Spleen (tissue), 11 donors: Measurements from ENCODE around the gene TTLL11. TPM values are rescaled to one million over a fixed set of nuclear protein-coding genes. Genes with fewer than 3 reads are reported as not detected.

Experiments used
- DNase-seq: peaks from one replicate; pipeline ENCODE4 v3.0.0-alpha.2; 2020
- H3K27ac ChIP-seq, 8 donors: fragments of 200-600 bp; sonication (generic) in 7 of 8; 1 replicate in 4 of 8; 2 replicates in 4 of 8; pipeline versions ENCODE4 v1.5.0 to v1.8.0; 2016 to 2021; ENCODE audit warnings: inconsistent platforms in 4 of 8, mild to moderate bottlenecking in 4 of 8, moderate library complexity in 1 of 8
- H3K27me3 ChIP-seq, 7 donors: fragments of 200-600 bp; sonication (generic) in 6 of 7; replicated peaks in 1 of 7; 1 replicate in 4 of 7; 2 replicates in 3 of 7; pipeline versions ENCODE4 v1.5.0 to v1.8.0; 2016 to 2021; ENCODE audit warnings: inconsistent platforms in 3 of 7, mild to moderate bottlenecking in 1 of 7
- H3K36me3 ChIP-seq, 6 donors: fragments of 200-600 bp; sonication (generic) in 5 of 6; 1 replicate in 4 of 6; 2 replicates in 2 of 6; pipeline versions ENCODE4 v1.5.0 to v1.8.0; 2016 to 2021; ENCODE audit warnings: inconsistent platforms in 2 of 6
- H3K4me1 ChIP-seq, 6 donors: fragments of 200-600 bp; sonication (generic) in 5 of 6; 1 replicate in 3 of 6; 2 replicates in 3 of 6; pipeline versions ENCODE4 v1.5.0 to v1.8.0; 2016 to 2021; ENCODE audit warnings: inconsistent platforms in 3 of 6
- H3K4me3 ChIP-seq, 8 donors: fragments of 200-600 bp; sonication (generic) in 7 of 8; 1 replicate in 4 of 8; 2 replicates in 4 of 8; pipeline versions ENCODE4 v1.5.0 to v1.8.0; 2016 to 2021; ENCODE audit warnings: inconsistent platforms in 4 of 8, mild to moderate bottlenecking in 4 of 8, moderate library complexity in 2 of 8
- H3K9me3 ChIP-seq, 8 donors: fragments of 200-600 bp; sonication (generic) in 7 of 8; 1 replicate in 4 of 8; 2 replicates in 4 of 8; pipeline versions ENCODE4 v1.5.0 to v1.8.0; 2016 to 2021; ENCODE audit warnings: inconsistent platforms in 4 of 8
- POLR2A ChIP-seq, 3 donors: fragments of 450-650 bp; IDR thresholded peaks; one replicate each; pipeline ENCODE4 v1.5.1; 2017; ENCODE audit warnings: antibody characterized with exemption in 3 of 3, mild to moderate bottlenecking in 1 of 3
- POLR2AphosphoS5 ChIP-seq, 3 donors: sonication (generic); formaldehyde crosslinking; IDR thresholded peaks; one replicate each; pipeline ENCODE4 v1.5.1; 2017; ENCODE audit warnings: antibody characterized with exemption in 3 of 3
- WGBS, 5 donors: extraction: QIAGEN DNeasy Blood & Tissue Kit in 3 of 5; methylation state at CpG; one replicate each; pipeline versions ENCODE4 v1.1.5 to v1.1.7; 2013 to 2018; 5-methylcytosine and 5-hydroxymethylcytosine counted together
- intact Hi-C: fragments of 100-400 bp; cut with DNase I; formaldehyde crosslinking; loops from one replicate; pipeline ENCODE4 v1.15.0; 2023; ENCODE audit warnings: low total_unique reads
- polyA plus RNA-seq, 3 donors: library from polyadenylated mRNA; stranded (reverse); fragments of 200-250 nt; gene quantifications; one replicate each; pipeline ENCODE4 v1.2.1, GENCODE V29; 2013
- total RNA-seq, 7 donors: library from RNA; depleted of rRNA in 3 of 7; stranded (reverse); fragments of >200 nt in 3 of 7; fragmentation: NEBNext Ultra II Directional in 4 of 7; extraction: Animal tissue kit (Norgen Biotek cat#: 25700) in 4 of 7; gene quantifications; one replicate each; pipeline versions ENCODE4 v1.1.0 to v1.2.1, GENCODE V29; 2016 to 2021
- TF ChIP-seq, protein P1 (sequence below), 11 experiments: fragments of 200-600 bp in 7 of 11; fragments of 450-650 bp in 4 of 11; sonication (generic) in 4 of 11; IDR thresholded peaks in 8 of 11; conservative IDR thresholded peaks in 3 of 11; 1 replicate in 7 of 11; 2 replicates in 4 of 11; pipeline versions ENCODE4 v1.4.0 to v1.8.0; 2016 to 2021; ENCODE audit warnings: antibody characterized with exemption in 11 of 11, inconsistent platforms in 4 of 11, mild to moderate bottlenecking in 1 of 11
- donor health status: healthy with polysubstance abuse.
- donor health status: DM: no; HTN: no; CAD: no; lungs with moderate emphysema.
- donor health status: DM: no; HTN: no; CAD: no.
- donor health status: Bipolar disorder and iron deficiency.
- donor health status: healthy.
- donor health status: DM: no; HTN: no; CAD: no.
- donor health status: DM: yes; HTN: yes; CAD: no.

TTLL11 gene
- total and polyA plus RNA-seq, 10 donors = 1.6 to 12.8 (median 7.3) TPM

- WGBS, 5 donors = 92 to 99% (median 96%) methylated on average over 4 of the region's 4 CpGs
Observed at GRCh38 chr9:122030357-122030756, 62.8 kb downstream of the TTLL11 start.

GRCh38 chr9:122029898-122030297 lies 63.2 kb downstream of the TTLL11 start:
- H3K36me3 ChIP-seq = peaks cover 0 to 26% (median 3%) of the 10 kb centered on the region in 6 donors
- no peaks in the 10 kb centered on the region for H3K27me3 ChIP-seq
- H3K4me1 ChIP-seq = peaks cover 0 to 16% (median 3%) of the 10 kb centered on the region in 6 donors
- WGBS, 5 donors = 91 to 96% (median 95%) methylated on average over 3 of the region's 3 CpGs
- no peak for DNase-seq
- peaks cover 0 to 8% (median 0%) of the 10 kb centered on the region in 8 donors for H3K9me3 ChIP-seq
- no peak overlapping the region for H3K27ac ChIP-seq
- intact Hi-C loops = no loop called here
- no peak overlapping the region for H3K4me3 ChIP-seq
- TF ChIP-seq POLR2AphosphoS5 (IDR thresholded peaks at IDR 0.05) (no peak), POLR2A (IDR thresholded peaks at IDR 0.05) (no peak)
- TF ChIP-seq, protein P1, sequence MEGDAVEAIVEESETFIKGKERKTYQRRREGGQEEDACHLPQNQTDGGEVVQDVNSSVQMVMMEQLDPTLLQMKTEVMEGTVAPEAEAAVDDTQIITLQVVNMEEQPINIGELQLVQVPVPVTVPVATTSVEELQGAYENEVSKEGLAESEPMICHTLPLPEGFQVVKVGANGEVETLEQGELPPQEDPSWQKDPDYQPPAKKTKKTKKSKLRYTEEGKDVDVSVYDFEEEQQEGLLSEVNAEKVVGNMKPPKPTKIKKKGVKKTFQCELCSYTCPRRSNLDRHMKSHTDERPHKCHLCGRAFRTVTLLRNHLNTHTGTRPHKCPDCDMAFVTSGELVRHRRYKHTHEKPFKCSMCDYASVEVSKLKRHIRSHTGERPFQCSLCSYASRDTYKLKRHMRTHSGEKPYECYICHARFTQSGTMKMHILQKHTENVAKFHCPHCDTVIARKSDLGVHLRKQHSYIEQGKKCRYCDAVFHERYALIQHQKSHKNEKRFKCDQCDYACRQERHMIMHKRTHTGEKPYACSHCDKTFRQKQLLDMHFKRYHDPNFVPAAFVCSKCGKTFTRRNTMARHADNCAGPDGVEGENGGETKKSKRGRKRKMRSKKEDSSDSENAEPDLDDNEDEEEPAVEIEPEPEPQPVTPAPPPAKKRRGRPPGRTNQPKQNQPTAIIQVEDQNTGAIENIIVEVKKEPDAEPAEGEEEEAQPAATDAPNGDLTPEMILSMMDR (IDR thresholded peaks at IDR 0.05 in 8 of 11, conservative IDR thresholded peaks at IDR 0.05 in 3 of 11) = no peak

More at GRCh38 chr9:122030357-122030756, 62.8 kb downstream of the TTLL11 start:
- DNase-seq = no peak
- Histone ChIP-seq H3K27ac (no peak overlapping the region), H3K36me3 (peaks cover 0 to 22% (median 2%) of the 10 kb centered on the region in 6 donors), H3K9me3 (peaks cover 0 to 8% (median 0%) of the 10 kb centered on the region in 8 donors), H3K27me3 (no peaks in the 10 kb centered on the region), H3K4me3 (no peak overlapping the region), H3K4me1 (peaks cover 0 to 16% (median 3%) of the 10 kb centered on the region in 6 donors)
- TF ChIP-seq POLR2AphosphoS5 (IDR thresholded peaks at IDR 0.05) (no peak), POLR2A (IDR thresholded peaks at IDR 0.05) (no peak)
- TF ChIP-seq, protein P1 (IDR thresholded peaks at IDR 0.05 in 8 of 11, conservative IDR thresholded peaks at IDR 0.05 in 3 of 11) = no peak
- intact Hi-C loops = no loop called here

DNA sequence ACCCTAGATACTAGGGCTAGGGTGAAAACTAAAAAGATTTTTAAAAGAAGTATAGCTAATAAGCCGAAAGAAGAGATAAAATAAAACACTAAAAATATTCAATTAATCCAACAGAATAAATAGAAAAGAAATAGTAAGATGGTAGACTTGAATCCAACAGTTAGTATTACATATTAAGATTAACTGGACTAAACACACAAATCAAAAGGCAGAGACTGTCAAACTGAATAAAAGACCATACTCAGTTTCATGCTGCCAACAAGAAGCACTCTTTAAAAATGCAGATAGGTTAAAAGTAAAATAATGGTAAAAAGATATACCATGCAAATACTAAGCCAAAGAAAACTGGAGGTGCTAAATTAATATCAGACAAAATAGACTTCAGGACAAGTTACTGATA lies 65.0 kb downstream of the TTLL11 start:
- WGBS, 5 donors = 91 to 100% (median 100%) methylated on average over 1 of the region's 1 CpG
- intact Hi-C loops = no loop called here
- Histone ChIP-seq H3K27ac (no peak overlapping the region), H3K4me3 (no peak overlapping the region), H3K36me3 (peaks cover 0 to 26% (median 3%) of the 10 kb centered on the region in 6 donors), H3K9me3 (peaks cover 0 to 9% (median 2%) of the 10 kb centered on the region in 8 donors), H3K27me3 (no peaks in the 10 kb centered on the region), H3K4me1 (peaks cover 0 to 15% (median 3%) of the 10 kb centered on the region in 6 donors)
- no peak for TF ChIP-seq POLR2A (IDR thresholded peaks at IDR 0.05)
- no peak for TF ChIP-seq POLR2AphosphoS5 (IDR thresholded peaks at IDR 0.05)
- TF ChIP-seq, protein P1 (IDR thresholded peaks at IDR 0.05 in 8 of 11, conservative IDR thresholded peaks at IDR 0.05 in 3 of 11) = no peak
- DNase-seq = no peak

GRCh38 chr9:122020398-122020797 lies 72.7 kb downstream of the TTLL11 start:
- WGBS, 5 donors = 61 to 65% (median 64%) methylated on average over 2 of the region's 2 CpGs
- peaks cover 0 to 9% (median 0%) of the 10 kb centered on the region in 8 donors for H3K9me3 ChIP-seq
- TF ChIP-seq POLR2AphosphoS5 (IDR thresholded peaks at IDR 0.05) = no peak
- TF ChIP-seq POLR2A (IDR thresholded peaks at IDR 0.05) = no peak
- TF ChIP-seq, protein P1 (IDR thresholded peaks at IDR 0.05 in 8 of 11, conservative IDR thresholded peaks at IDR 0.05 in 3 of 11) = no peak
- peak overlapping the region in 1 of 8 donors; percentile 16 for H3K27ac ChIP-seq
- no peak overlapping the region for H3K4me3 ChIP-seq
- no peaks in the 10 kb centered on the region for H3K27me3 ChIP-seq
- H3K4me1 ChIP-seq = peaks cover 0 to 18% (median 2%) of the 10 kb centered on the region in 6 donors
- intact Hi-C loops = no loop called here
- H3K36me3 ChIP-seq = peaks cover 0 to 5% (median under 1%) of the 10 kb centered on the region in 6 donors
- DNase-seq = no peak
